ENCODE results near the gene KRTAP3-2. TPM values are rescaled to one million over a fixed set of nuclear protein-coding genes. Genes with fewer than 3 reads are reported as not detected.

Gene KRTAP3-2
- total RNA-seq, 1 experiment from 2014 or later = not detected

DNA sequence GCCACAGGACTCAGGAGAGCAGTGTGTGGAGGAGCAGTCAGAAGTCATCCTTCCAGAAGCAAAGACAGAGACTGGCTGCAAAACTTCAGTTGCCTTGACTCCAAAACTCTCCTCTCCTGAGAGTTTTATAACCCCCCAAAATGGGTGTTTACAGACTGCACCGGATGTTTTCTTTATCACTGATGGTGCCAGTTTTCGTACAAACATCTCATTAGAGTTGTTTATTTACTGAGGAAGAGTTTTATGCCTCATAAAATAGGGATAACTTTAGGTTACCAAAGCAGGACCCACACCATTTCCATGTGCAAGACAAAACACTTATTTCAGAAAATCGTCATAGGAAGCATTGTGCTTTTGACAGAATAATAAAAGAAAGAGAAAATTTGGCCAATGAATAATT, 15.5 kb downstream of the KRTAP3-2 start, which contains the start of gene KRT40:
Gene KRT40, minus strand, starts transcription at position 101 of the 400 bp plus-strand sequence. Its CDS starts 53 bp downstream, at position 48.
- TF ChIP-seq, protein P1, sequence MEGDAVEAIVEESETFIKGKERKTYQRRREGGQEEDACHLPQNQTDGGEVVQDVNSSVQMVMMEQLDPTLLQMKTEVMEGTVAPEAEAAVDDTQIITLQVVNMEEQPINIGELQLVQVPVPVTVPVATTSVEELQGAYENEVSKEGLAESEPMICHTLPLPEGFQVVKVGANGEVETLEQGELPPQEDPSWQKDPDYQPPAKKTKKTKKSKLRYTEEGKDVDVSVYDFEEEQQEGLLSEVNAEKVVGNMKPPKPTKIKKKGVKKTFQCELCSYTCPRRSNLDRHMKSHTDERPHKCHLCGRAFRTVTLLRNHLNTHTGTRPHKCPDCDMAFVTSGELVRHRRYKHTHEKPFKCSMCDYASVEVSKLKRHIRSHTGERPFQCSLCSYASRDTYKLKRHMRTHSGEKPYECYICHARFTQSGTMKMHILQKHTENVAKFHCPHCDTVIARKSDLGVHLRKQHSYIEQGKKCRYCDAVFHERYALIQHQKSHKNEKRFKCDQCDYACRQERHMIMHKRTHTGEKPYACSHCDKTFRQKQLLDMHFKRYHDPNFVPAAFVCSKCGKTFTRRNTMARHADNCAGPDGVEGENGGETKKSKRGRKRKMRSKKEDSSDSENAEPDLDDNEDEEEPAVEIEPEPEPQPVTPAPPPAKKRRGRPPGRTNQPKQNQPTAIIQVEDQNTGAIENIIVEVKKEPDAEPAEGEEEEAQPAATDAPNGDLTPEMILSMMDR (IDR thresholded peaks at IDR 0.05; ENCODE audit: unreplicated experiment) = no peak
- intact Hi-C loops (cut with micrococcal nuclease) = no loop called here
- Mint-ChIP-seq H3K36me3 (ENCODE audit: insufficient read depth, unreplicated experiment) (no peaks in the 10 kb centered on the region), H3K27me3 (ENCODE audit: insufficient read depth, unreplicated experiment) (peaks cover 26% of the 10 kb centered on the region), H3K27ac (ENCODE audit: low read depth, unreplicated experiment) (no peak within 1 kb of the TSS), H3K4me3 (ENCODE audit: unreplicated experiment) (no peak within 1 kb of the TSS), H3K4me1 (ENCODE audit: insufficient read depth, unreplicated experiment) (peaks cover 5% of the 10 kb centered on the region), H3K9me3 (ENCODE audit: unreplicated experiment) (no peaks in the 10 kb centered on the region)
- CTCF ChIA-PET = no interaction called here
- POLR2A ChIA-PET = interaction anchor here (0.5 to 0.6 kb wide), 3 partner anchors 12 to 367 kb away, joined by 3 to 4 read pairs (median 3); no protein-coding TSS in a partner anchor
- DNase-seq (ENCODE audit: unreplicated experiment) = no peak
- BruUV-seq (replicated peaks) = no TSS peak

DNA sequence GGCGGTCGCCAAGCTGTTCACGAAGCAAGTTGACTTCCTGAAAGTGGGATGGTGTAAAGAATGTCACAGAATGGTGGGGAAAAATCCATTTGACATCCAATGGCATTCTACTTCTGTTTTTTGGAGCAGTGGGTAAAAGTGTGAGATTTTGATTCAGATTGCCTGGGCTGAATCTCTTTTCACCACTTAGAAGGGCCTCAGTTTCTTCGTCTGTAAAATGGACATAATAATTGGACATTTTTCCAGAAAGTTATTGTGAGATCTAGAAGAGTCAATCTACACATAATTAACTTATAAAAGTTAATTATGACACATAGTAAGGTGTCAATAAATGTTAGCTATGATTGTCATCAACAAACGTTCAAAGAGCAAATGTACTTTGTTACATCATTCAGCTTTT, 18.6 kb downstream of the KRTAP3-2 start:
- Mint-ChIP-seq H3K27ac (ENCODE audit: low read depth, unreplicated experiment) (no peak overlapping the region), H3K36me3 (ENCODE audit: insufficient read depth, unreplicated experiment) (no peaks in the 10 kb centered on the region), H3K27me3 (ENCODE audit: insufficient read depth, unreplicated experiment) (peaks cover 14% of the 10 kb centered on the region), H3K4me1 (ENCODE audit: insufficient read depth, unreplicated experiment) (no peaks in the 10 kb centered on the region), H3K4me3 (ENCODE audit: unreplicated experiment) (no peak overlapping the region), H3K9me3 (ENCODE audit: unreplicated experiment) (no peaks in the 10 kb centered on the region)
- POLR2A ChIA-PET = interaction anchor here (1.3 to 2.4 kb wide), 2 partner anchors 11 kb away, joined by 3 to 5 read pairs; no protein-coding TSS in a partner anchor
- CTCF ChIA-PET = interaction anchor here (0.5 to 0.7 kb wide), 3 partner anchors 35 to 567 kb away, joined by 3 to 4 read pairs (median 3); no protein-coding TSS in a partner anchor
- intact Hi-C loops (cut with micrococcal nuclease) = no loop called here
- no TSS peak for BruUV-seq (replicated peaks)
- DNase-seq (ENCODE audit: unreplicated experiment) = no peak
- TF ChIP-seq, protein P1 (IDR thresholded peaks at IDR 0.05; ENCODE audit: unreplicated experiment) = no peak

DNA sequence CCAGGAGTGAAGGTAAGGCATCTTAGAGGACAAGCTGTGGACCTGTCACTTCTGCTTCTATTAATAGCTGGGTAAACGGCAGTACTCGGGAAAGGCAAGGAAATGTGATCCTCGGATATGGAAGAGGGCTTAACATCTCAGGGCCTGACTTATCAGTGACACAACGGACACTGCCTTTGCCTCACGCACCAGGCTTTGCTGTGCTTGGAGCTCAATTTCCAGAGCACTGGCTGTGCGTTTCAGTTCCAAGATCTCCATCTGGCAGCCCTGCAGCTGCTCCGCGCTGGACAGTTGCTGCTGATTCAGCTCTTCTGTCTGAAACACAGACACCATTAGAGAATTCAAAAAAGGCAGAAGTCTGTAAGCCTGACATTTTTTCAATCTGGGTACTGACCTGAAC, 19.1 kb downstream of the KRTAP3-2 start:
- intact Hi-C loops (cut with micrococcal nuclease) = no loop called here
- H3K36me3 Mint-ChIP-seq (ENCODE audit: insufficient read depth, unreplicated experiment) = no peaks in the 10 kb centered on the region
- POLR2A ChIA-PET = interaction anchor here (1.3 kb wide), 1 partner anchor 14 kb away, joined by 3 read pairs; the partner anchor contains the start of gene KRT39
- no peak for DNase-seq (ENCODE audit: unreplicated experiment)
- H3K4me1 Mint-ChIP-seq (ENCODE audit: insufficient read depth, unreplicated experiment) = no peaks in the 10 kb centered on the region
- H3K9me3 Mint-ChIP-seq (ENCODE audit: unreplicated experiment) = no peaks in the 10 kb centered on the region
- CTCF ChIA-PET = interaction anchor here (0.7 kb wide), 2 partner anchors 34 to 349 kb away, joined by 3 to 4 read pairs; no protein-coding TSS in a partner anchor
- TF ChIP-seq, protein P1 (IDR thresholded peaks at IDR 0.05; ENCODE audit: unreplicated experiment) = no peak
- no TSS peak for BruUV-seq (replicated peaks)
- H3K27ac Mint-ChIP-seq (ENCODE audit: low read depth, unreplicated experiment) = no peak overlapping the region
- no peak overlapping the region for H3K4me3 Mint-ChIP-seq (ENCODE audit: unreplicated experiment)
- peaks cover 11% of the 10 kb centered on the region for H3K27me3 Mint-ChIP-seq (ENCODE audit: insufficient read depth, unreplicated experiment)

DNA sequence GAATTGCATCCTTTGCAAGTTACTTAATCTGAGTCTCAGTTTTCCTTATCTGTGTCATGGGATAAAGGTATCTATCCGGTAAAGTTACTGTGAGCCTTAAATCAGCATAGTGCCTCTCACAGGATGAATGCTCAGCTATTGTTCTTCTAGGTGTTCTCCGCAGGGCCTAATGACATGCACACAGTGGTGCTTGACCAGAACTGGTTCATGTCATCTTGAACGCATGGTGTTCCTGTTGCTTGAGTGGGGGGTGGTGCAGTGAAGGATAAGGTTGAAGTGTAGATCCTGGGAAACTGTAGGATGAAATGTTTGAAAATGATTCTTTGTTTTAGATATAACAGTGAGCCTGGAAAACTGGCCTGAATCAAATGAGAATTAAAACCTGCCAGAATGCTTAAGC, 19.6 kb downstream of the KRTAP3-2 start:
- intact Hi-C loops (cut with micrococcal nuclease) = no loop called here
- Mint-ChIP-seq H3K9me3 (ENCODE audit: unreplicated experiment) (no peaks in the 10 kb centered on the region), H3K27me3 (ENCODE audit: insufficient read depth, unreplicated experiment) (peaks cover 11% of the 10 kb centered on the region), H3K4me1 (ENCODE audit: insufficient read depth, unreplicated experiment) (no peaks in the 10 kb centered on the region), H3K27ac (ENCODE audit: low read depth, unreplicated experiment) (no peak overlapping the region), H3K36me3 (ENCODE audit: insufficient read depth, unreplicated experiment) (no peaks in the 10 kb centered on the region), H3K4me3 (ENCODE audit: unreplicated experiment) (no peak overlapping the region)
- DNase-seq (ENCODE audit: unreplicated experiment) = no peak
- CTCF ChIA-PET = interaction anchor here (0.7 kb wide), 2 partner anchors 34 to 350 kb away, joined by 3 to 4 read pairs; no protein-coding TSS in a partner anchor
- TF ChIP-seq, protein P1 (IDR thresholded peaks at IDR 0.05; ENCODE audit: unreplicated experiment) = no peak
- no TSS peak for BruUV-seq (replicated peaks)
- POLR2A ChIA-PET = interaction anchor here (1.3 kb wide), 1 partner anchor 13 kb away, joined by 3 read pairs; the partner anchor contains the start of gene KRT39

All from MCF 10A (cell line).